Measurements from ENCODE around the gene LY6G6F. TPM values are rescaled to one million over a fixed set of nuclear protein-coding genes. Genes with fewer than 3 reads are reported as not detected.

LY6G6F gene
- total RNA-seq, 1 donor from 2014 or later = not detected

DNA sequence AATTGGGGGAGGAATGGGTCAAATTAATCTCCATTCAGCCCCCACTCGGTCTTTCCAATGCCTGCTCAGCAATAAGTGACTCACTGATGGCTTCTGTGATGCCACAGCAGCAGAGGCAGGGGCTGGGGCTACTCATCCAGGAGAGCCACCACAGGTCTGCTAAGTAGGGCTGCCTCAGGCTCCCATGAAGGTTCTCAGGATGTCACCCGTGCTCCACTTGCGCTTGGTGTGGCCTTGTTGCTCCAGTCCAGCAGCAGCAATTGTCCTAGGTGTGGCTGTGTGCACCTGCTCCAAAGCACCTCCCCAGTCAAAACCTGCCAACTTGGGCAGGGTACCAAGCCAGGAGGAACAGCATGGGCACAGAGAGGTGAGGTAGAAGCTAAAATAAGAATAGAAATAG lies 15.5 kb downstream of the LY6G6F start:
- no peak overlapping the region for H3K4me3 Mint-ChIP-seq (ENCODE audit: unreplicated experiment)
- TF ChIP-seq, protein P1, sequence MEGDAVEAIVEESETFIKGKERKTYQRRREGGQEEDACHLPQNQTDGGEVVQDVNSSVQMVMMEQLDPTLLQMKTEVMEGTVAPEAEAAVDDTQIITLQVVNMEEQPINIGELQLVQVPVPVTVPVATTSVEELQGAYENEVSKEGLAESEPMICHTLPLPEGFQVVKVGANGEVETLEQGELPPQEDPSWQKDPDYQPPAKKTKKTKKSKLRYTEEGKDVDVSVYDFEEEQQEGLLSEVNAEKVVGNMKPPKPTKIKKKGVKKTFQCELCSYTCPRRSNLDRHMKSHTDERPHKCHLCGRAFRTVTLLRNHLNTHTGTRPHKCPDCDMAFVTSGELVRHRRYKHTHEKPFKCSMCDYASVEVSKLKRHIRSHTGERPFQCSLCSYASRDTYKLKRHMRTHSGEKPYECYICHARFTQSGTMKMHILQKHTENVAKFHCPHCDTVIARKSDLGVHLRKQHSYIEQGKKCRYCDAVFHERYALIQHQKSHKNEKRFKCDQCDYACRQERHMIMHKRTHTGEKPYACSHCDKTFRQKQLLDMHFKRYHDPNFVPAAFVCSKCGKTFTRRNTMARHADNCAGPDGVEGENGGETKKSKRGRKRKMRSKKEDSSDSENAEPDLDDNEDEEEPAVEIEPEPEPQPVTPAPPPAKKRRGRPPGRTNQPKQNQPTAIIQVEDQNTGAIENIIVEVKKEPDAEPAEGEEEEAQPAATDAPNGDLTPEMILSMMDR (IDR thresholded peaks at IDR 0.05) = no peak

DNA sequence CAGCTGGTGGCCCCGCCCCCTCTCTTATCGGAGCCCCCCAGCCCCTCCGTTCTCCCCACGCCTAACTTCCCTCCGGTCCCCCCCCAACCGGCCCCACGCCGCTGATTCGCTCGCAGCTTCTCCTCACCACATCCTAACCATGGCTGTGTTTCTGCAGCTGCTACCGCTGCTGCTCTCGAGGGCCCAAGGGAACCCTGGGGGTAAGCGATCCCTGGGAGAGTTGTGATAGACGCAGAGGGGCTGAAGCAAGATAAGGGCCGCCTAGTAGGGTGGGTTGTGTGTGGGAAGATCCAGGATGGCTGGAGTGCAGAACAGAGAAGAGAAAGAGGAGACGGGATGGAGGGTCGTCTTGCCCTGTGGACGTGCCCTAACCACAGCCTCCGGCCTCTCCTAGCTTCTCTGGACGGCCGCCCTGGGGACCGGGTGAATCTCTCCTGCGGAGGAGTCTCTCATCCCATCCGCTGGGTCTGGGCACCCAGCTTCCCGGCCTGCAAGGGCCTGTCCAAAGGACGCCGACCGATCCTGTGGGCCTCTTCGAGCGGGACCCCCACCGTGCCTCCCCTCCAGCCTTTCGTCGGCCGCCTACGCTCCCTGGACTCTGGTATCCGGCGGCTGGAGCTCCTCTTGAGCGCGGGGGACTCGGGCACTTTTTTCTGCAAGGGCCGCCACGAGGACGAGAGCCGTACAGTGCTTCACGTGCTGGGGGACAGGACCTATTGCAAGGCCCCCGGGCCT lies 16.7 kb downstream of the LY6G6F start, which contains the start of gene MPIG6B:
Gene MPIG6B, plus strand, starts transcription at position 129 of the 735 bp plus-strand sequence. Its CDS starts 11 bp downstream, at position 140.
- H3K4me3 Mint-ChIP-seq (ENCODE audit: unreplicated experiment) = no peak within 1 kb of the TSS
- DNase-seq (ENCODE audit: extremely low spot score, unreplicated experiment) = no peak
- H3K36me3 Mint-ChIP-seq (ENCODE audit: unreplicated experiment) = peaks cover 22% of the 10 kb centered on the region
- H3K27me3 Mint-ChIP-seq (ENCODE audit: unreplicated experiment) = no peaks in the 10 kb centered on the region
- no peak within 1 kb of the TSS for H3K27ac Mint-ChIP-seq (ENCODE audit: unreplicated experiment)
- TF ChIP-seq, protein P1 (IDR thresholded peaks at IDR 0.05) = no peak
- H3K9me3 Mint-ChIP-seq (ENCODE audit: unreplicated experiment) = no peaks in the 10 kb centered on the region
- peaks cover 3% of the 10 kb centered on the region for H3K4me1 Mint-ChIP-seq (ENCODE audit: unreplicated experiment)

More for the DNA sequence above, 15.5 kb downstream of the LY6G6F start:
- Mint-ChIP-seq H3K4me1 (ENCODE audit: unreplicated experiment) (no peaks in the 10 kb centered on the region), H3K27me3 (ENCODE audit: unreplicated experiment) (no peaks in the 10 kb centered on the region), H3K9me3 (ENCODE audit: unreplicated experiment) (no peaks in the 10 kb centered on the region), H3K36me3 (ENCODE audit: unreplicated experiment) (peaks cover 17% of the 10 kb centered on the region), H3K27ac (ENCODE audit: unreplicated experiment) (no peak overlapping the region)
- no peak for DNase-seq (ENCODE audit: extremely low spot score, unreplicated experiment)

DNA sequence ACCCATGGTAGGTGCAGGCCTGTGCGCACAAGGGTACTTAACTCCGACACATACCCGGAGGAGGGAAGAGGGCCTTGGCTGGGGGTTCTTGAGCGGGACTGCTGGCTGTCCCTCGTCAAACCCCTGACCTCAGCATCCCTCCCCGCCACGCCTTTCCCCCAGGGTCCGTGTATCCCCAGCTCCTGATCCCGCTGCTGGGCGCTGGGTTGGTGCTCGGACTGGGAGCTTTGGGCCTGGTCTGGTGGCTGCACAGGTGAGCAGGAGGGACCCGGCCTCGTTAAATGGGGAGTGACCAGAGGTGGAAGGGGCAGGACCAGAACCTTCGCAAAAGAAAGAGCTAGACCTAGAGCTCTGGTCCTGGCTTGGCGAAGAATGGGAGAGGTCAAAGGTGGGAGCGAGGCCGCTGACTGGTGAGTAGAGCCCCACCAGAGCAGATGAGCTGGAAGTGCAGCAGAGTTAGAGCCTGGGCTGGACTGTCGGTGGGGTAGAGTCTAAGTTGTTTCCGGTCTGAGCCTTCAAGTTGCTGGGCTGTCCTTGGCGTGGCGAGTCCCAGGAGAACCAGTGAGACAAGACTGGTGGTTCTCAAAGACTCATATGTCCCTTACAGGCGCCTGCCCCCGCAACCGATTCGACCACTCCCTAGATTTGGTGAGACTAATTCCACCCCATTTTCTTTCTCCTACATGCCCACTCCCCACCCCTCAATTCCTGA lies 17.5 kb downstream of the LY6G6F start:
- TF ChIP-seq, protein P1 (IDR thresholded peaks at IDR 0.05) = no peak
- no peaks in the 10 kb centered on the region for H3K9me3 Mint-ChIP-seq (ENCODE audit: unreplicated experiment)
- peaks cover 22% of the 10 kb centered on the region for H3K36me3 Mint-ChIP-seq (ENCODE audit: unreplicated experiment)
- H3K27ac Mint-ChIP-seq (ENCODE audit: unreplicated experiment) = no peak overlapping the region
- H3K4me3 Mint-ChIP-seq (ENCODE audit: unreplicated experiment) = no peak overlapping the region
- DNase-seq (ENCODE audit: extremely low spot score, unreplicated experiment) = no peak
- no peaks in the 10 kb centered on the region for H3K27me3 Mint-ChIP-seq (ENCODE audit: unreplicated experiment)
- peaks cover 10% of the 10 kb centered on the region for H3K4me1 Mint-ChIP-seq (ENCODE audit: unreplicated experiment)

DNA sequence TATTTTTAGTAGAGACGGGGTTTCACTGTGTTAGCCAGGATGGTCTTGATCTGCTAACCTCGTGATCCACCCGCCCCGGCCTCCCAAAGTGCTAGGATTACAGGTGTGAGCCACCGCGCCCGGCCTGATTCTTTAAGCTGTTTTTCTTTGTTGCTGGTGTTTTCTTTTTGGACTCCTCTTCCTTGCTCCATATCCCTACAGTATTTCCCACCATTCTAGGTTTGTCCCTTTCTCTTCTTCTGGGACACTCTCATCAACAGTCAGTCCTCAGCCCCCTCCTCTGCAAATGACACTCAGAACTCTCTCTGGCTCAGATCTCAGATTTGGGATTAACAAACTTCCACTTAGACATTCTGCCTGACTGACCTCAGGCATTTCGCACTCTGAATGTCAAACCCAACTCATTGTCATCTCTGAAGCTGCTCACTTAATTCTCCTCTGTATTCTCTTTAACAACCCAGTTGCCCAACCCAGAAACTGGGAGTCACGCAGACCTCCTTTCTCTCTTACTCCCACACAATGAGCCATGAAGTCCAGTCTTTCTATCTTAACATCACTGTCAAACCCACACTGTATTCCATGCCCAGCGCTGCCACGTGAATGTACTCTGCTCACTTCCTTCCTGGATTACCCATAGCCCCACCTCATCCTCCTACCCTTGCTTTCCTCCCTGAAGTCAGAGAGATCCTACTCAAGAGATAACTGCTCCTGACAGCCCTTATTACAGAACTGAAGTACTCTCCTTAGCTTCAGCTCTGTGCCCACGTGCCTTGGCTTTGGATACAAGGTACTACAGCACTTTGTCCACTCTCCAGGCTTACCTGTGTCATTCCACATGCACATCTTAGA lies 19.1 kb downstream of the LY6G6F start:
- no peak overlapping the region for H3K27ac Mint-ChIP-seq (ENCODE audit: unreplicated experiment)
- H3K4me1 Mint-ChIP-seq (ENCODE audit: unreplicated experiment) = peaks cover 18% of the 10 kb centered on the region
- H3K9me3 Mint-ChIP-seq (ENCODE audit: unreplicated experiment) = no peaks in the 10 kb centered on the region
- H3K36me3 Mint-ChIP-seq (ENCODE audit: unreplicated experiment) = peaks cover 25% of the 10 kb centered on the region
- H3K27me3 Mint-ChIP-seq (ENCODE audit: unreplicated experiment) = no peaks in the 10 kb centered on the region
- TF ChIP-seq, protein P1 (IDR thresholded peaks at IDR 0.05) = no peak
- H3K4me3 Mint-ChIP-seq (ENCODE audit: unreplicated experiment) = no peak overlapping the region
- no peak for DNase-seq (ENCODE audit: extremely low spot score, unreplicated experiment)
